HepG2 (cell line): ENCODE data around the gene DAAM2. TPM values are rescaled to one million over a fixed set of nuclear protein-coding genes. Genes with fewer than 3 reads are reported as not detected.

Source experiments
- IRF2 ChIP-seq: IDR thresholded peaks from 2 replicates; pipeline ENCODE4 v1.6.1; 2018; ENCODE audit warnings: missing genetic modification reagents, missing compliant biosample characterization
- KDM5B ChIP-seq: sonication (generic); formaldehyde crosslinking; IDR thresholded peaks from 2 replicates; pipeline ENCODE4 v1.4.0; 2020; ENCODE audit warnings: missing genetic modification reagents, mild to moderate bottlenecking, borderline replicate concordance
- polyA plus RNA-seq, 8 experiments: library from polyadenylated mRNA; depleted of rRNA in 3 of 8; stranded (reverse) in 7 of 8; unstranded in 1 of 8; fragments of >200 nt; fragmentation: Illumina TruSeq in 4 of 8; extraction: Trizol in 4 of 8; gene quantifications; 2 replicates each; pipeline versions ENCODE4 v1.2.1 to v1.2.3, GENCODE V29; 2011 to 2016; ENCODE audit warnings: low read depth in 4 of 8, missing spikeins in 1 of 8, mixed read lengths in 1 of 8; ENCODE audit not compliant: insufficient read depth in 1 of 8
- total RNA-seq, 5 experiments: library from RNA; depleted of rRNA; stranded (reverse); fragments of >200 nt; fragmentation: Illumina TruSeq; extraction: Trizol; gene quantifications; 2 replicates each; pipeline ENCODE4 v1.2.3, GENCODE V29; 2016; ENCODE audit warnings: low read depth in 1 of 5
- TF ChIP-seq, protein P1 (sequence below): sonication (generic); formaldehyde crosslinking; IDR thresholded peaks from 2 replicates; pipeline ENCODE4 v1.9.0; 2021; ENCODE audit warnings: mild to moderate bottlenecking, missing genetic modification reagents
- TF ChIP-seq, protein P2 (sequence below): sonication (generic); formaldehyde crosslinking; IDR thresholded peaks from 2 replicates; pipeline ENCODE4 v1.4.0; 2020; ENCODE audit warnings: missing genetic modification reagents, borderline replicate concordance

Gene DAAM2
- total and polyA plus RNA-seq, 2 of the 13 experiments (the other 11 are each of a cell fraction or from before 2014, with no cell fraction given), result 0.01 TPM; not detected in 1

DNA sequence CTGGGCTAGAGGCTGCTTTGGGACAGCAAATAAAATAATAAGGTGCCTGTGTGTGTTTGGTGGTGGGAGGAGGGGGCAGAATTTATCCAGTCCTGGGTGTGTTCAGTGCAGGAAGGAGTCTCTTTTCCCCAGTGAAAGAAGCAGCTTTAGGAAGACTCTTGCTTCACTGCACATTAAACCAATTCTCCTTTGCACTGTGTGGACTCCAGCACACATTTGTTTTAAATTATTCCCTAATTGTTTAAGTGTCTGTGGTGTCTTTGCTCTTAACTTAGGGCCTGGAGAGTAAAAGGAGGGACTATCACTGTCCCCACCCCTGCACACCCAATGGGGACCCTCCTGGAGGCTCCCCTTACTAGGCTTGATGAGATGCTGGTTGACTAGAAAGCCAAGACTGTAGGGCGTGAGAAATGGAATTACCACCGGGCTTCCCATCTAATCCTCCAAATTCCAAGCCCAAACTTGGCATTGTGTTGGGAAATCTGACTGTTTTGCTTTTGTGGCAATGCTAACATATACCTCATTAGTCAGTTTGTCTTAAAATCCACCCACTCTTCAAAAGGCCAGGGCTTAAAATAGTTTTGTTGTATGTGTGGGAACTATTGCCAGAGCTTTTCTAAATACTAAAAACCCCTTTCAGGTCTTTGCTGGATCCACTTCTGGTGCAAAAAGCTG lies 13.5 kb upstream of the DAAM2 start (continued):
- TF ChIP-seq, protein P1, sequence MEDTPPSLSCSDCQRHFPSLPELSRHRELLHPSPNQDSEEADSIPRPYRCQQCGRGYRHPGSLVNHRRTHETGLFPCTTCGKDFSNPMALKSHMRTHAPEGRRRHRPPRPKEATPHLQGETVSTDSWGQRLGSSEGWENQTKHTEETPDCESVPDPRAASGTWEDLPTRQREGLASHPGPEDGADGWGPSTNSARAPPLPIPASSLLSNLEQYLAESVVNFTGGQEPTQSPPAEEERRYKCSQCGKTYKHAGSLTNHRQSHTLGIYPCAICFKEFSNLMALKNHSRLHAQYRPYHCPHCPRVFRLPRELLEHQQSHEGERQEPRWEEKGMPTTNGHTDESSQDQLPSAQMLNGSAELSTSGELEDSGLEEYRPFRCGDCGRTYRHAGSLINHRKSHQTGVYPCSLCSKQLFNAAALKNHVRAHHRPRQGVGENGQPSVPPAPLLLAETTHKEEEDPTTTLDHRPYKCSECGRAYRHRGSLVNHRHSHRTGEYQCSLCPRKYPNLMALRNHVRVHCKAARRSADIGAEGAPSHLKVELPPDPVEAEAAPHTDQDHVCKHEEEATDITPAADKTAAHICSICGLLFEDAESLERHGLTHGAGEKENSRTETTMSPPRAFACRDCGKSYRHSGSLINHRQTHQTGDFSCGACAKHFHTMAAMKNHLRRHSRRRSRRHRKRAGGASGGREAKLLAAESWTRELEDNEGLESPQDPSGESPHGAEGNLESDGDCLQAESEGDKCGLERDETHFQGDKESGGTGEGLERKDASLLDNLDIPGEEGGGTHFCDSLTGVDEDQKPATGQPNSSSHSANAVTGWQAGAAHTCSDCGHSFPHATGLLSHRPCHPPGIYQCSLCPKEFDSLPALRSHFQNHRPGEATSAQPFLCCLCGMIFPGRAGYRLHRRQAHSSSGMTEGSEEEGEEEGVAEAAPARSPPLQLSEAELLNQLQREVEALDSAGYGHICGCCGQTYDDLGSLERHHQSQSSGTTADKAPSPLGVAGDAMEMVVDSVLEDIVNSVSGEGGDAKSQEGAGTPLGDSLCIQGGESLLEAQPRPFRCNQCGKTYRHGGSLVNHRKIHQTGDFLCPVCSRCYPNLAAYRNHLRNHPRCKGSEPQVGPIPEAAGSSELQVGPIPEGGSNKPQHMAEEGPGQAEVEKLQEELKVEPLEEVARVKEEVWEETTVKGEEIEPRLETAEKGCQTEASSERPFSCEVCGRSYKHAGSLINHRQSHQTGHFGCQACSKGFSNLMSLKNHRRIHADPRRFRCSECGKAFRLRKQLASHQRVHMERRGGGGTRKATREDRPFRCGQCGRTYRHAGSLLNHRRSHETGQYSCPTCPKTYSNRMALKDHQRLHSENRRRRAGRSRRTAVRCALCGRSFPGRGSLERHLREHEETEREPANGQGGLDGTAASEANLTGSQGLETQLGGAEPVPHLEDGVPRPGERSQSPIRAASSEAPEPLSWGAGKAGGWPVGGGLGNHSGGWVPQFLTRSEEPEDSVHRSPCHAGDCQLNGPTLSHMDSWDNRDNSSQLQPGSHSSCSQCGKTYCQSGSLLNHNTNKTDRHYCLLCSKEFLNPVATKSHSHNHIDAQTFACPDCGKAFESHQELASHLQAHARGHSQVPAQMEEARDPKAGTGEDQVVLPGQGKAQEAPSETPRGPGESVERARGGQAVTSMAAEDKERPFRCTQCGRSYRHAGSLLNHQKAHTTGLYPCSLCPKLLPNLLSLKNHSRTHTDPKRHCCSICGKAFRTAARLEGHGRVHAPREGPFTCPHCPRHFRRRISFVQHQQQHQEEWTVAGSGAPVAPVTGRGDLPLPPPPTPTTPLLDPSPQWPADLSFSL (CRISPR knock-in tag), result no peak
- TF ChIP-seq KDM5B (CRISPR knock-in tag) (no peak), IRF2 (CRISPR knock-in tag) (no peak)
- TF ChIP-seq, protein P2, sequence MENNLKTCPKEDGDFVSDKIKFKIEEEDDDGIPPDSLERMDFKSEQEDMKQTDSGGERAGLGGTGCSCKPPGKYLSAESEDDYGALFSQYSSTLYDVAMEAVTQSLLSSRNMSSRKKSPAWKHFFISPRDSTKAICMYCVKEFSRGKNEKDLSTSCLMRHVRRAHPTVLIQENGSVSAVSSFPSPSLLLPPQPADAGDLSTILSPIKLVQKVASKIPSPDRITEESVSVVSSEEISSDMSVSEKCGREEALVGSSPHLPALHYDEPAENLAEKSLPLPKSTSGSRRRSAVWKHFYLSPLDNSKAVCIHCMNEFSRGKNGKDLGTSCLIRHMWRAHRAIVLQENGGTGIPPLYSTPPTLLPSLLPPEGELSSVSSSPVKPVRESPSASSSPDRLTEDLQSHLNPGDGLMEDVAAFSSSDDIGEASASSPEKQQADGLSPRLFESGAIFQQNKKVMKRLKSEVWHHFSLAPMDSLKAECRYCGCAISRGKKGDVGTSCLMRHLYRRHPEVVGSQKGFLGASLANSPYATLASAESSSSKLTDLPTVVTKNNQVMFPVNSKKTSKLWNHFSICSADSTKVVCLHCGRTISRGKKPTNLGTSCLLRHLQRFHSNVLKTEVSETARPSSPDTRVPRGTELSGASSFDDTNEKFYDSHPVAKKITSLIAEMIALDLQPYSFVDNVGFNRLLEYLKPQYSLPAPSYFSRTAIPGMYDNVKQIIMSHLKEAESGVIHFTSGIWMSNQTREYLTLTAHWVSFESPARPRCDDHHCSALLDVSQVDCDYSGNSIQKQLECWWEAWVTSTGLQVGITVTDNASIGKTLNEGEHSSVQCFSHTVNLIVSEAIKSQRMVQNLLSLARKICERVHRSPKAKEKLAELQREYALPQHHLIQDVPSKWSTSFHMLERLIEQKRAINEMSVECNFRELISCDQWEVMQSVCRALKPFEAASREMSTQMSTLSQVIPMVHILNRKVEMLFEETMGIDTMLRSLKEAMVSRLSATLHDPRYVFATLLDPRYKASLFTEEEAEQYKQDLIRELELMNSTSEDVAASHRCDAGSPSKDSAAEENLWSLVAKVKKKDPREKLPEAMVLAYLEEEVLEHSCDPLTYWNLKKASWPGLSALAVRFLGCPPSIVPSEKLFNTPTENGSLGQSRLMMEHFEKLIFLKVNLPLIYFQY, result no peak
- TF ChIP-seq, all 625 proteins: peak for 0
